Epithelial cell of proximal tubule (primary cell): ENCODE measurements around the gene ROBO2. TPM values are rescaled to one million over a fixed set of nuclear protein-coding genes. Genes with fewer than 3 reads are reported as not detected.

Experiments used
- DNase-seq: peaks from one replicate; pipeline ENCODE4 v3.0.0-alpha.2; 2011; ENCODE audit warnings: low read depth
- H3K4me3 ChIP-seq: 2 replicates; pipeline ENCODE4 v1.5.1; 2011; ENCODE audit warnings: low read depth, mild to moderate bottlenecking, low read length
- total RNA-seq: library from RNA; depleted of rRNA; stranded (reverse); fragments of >200 nt; gene quantifications from 2 replicates; pipeline ENCODE4 v1.2.3, GENCODE V29; 2015
- TF ChIP-seq, protein P1 (sequence below): conservative IDR thresholded peaks from 2 replicates; pipeline ENCODE4 v1.5.1; 2012; ENCODE audit warnings: low read depth, mild to moderate bottlenecking, low read length

The ROBO2 gene
- total RNA-seq, 1 donor from 2014 or later: 0.52 TPM

DNA sequence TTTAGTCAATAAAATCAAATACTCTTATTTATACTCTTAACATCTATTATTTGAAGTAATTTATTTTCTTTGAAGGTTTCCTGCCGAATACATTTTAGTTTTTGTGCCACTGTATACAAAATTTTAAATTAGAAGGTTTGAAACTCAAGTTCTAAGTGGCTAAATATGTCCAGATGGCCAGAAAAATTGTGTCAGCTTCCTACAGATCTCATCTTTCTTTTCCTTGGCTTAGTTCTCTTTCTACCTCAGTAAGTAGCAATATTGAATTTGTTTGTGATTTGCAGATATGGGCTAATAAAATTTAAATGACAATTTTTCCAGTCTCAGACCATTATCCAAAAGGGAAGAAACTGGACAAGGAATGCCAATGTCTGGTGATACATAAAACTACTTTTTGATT, 452.1 kb downstream of the ROBO2 start:
- TF ChIP-seq, protein P1, sequence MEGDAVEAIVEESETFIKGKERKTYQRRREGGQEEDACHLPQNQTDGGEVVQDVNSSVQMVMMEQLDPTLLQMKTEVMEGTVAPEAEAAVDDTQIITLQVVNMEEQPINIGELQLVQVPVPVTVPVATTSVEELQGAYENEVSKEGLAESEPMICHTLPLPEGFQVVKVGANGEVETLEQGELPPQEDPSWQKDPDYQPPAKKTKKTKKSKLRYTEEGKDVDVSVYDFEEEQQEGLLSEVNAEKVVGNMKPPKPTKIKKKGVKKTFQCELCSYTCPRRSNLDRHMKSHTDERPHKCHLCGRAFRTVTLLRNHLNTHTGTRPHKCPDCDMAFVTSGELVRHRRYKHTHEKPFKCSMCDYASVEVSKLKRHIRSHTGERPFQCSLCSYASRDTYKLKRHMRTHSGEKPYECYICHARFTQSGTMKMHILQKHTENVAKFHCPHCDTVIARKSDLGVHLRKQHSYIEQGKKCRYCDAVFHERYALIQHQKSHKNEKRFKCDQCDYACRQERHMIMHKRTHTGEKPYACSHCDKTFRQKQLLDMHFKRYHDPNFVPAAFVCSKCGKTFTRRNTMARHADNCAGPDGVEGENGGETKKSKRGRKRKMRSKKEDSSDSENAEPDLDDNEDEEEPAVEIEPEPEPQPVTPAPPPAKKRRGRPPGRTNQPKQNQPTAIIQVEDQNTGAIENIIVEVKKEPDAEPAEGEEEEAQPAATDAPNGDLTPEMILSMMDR: no peak
- no peak for DNase-seq
- H3K4me3 ChIP-seq: no peak overlapping the region

DNA sequence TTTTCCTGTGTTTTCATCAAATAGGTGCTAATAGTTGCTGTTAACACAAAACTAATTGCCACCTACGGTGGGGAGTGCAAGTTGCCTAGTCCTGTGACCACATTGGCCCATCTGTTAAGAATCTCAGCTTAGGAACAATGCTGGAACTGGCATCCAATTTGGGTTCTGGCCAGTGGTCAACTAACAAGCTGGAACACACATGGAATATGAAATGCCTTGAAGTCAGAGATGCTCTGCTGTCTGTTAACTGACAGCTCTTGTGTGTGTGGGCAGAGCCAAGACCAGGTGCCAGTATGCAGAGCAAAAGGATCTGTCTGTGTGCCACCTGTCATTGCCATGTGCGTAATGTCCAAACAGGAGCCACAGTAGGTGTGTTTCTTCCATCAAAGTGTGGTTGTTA, 460.8 kb downstream of the ROBO2 start:
- H3K4me3 ChIP-seq: no peak overlapping the region
- TF ChIP-seq, protein P1: no peak
- no peak for DNase-seq

DNA sequence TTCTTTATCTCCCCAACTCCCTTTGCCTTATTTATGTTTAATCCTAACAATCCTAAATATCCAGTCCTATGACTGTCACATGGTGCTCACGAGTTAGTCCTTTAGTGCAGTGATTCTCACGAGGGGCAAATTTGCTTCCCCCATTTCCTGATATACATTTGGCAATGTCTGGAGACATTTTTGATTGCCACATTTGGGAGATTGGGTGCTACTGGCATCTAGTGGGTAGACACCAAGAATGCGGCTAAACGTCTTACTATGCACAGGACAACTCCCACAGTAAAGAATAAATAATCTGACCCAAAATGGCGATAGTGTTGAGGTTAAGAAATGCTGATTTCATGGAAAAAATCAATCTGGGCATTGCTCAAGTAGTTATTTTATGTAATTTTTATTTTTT, 466.5 kb downstream of the ROBO2 start:
- no peak overlapping the region for H3K4me3 ChIP-seq
- TF ChIP-seq, protein P1: peak; percentile 51
- DNase-seq: no peak

DNA sequence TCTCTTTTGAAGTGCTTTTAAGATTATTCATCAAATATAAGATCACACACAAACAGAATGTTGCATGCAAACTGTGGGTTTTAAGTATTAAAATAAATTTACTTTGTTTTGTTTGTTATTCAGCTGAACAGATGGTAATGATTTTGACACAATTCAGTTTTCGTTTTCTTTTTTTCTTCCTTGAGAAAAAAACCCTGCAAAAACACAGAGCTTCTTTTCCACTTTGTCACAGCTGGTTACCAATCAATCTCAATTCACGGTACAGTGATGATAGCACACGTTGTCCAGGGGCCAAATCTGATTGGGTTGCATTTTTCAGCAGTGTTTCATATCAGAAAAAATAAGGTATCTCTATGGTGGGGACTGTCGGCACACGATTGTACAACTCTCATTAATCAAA, 473.6 kb downstream of the ROBO2 start:
- TF ChIP-seq, protein P1: no peak
- no peak overlapping the region for H3K4me3 ChIP-seq
- no peak for DNase-seq

DNA sequence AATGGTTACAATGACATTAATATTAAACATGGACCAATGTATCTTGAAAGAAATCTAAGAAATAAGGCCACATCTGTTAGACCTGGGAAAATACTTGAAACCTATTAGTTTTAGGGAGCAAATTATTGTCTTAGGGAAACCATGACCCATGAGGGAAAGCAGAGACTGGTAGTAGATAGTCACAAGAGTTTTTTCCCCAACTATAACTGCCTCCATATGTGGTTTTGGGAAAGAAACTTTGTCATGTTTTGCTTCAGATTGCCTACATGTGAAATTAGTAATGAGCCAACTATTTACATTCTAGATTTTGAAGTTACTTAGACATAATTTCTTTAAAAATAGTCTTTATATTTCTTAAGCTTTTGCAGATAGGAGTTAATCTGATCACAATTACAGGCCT, 474.9 kb downstream of the ROBO2 start:
- TF ChIP-seq, protein P1: no peak
- no peak for DNase-seq
- H3K4me3 ChIP-seq: no peak overlapping the region

DNA sequence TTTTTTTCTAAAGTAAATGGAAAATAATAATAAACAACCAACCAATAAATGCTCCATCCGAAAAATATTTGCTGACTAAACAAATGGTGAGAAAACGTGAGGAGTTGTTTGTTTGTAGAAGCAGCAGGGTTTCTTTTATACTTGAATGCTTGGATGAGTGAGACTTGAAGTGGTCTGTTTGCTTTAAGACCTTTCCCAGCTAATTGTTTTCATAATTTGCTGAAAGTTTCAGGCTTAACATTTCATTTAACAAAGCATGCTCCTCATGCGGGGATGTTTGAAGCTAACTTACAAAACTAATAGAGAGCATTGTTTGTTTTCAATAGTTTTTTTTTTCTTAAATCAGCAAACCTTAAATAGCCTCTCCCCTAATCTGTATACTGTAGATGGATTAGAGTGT, 484.6 kb downstream of the ROBO2 start:
- no peak overlapping the region for H3K4me3 ChIP-seq
- DNase-seq: no peak
- TF ChIP-seq, protein P1: no peak

DNA sequence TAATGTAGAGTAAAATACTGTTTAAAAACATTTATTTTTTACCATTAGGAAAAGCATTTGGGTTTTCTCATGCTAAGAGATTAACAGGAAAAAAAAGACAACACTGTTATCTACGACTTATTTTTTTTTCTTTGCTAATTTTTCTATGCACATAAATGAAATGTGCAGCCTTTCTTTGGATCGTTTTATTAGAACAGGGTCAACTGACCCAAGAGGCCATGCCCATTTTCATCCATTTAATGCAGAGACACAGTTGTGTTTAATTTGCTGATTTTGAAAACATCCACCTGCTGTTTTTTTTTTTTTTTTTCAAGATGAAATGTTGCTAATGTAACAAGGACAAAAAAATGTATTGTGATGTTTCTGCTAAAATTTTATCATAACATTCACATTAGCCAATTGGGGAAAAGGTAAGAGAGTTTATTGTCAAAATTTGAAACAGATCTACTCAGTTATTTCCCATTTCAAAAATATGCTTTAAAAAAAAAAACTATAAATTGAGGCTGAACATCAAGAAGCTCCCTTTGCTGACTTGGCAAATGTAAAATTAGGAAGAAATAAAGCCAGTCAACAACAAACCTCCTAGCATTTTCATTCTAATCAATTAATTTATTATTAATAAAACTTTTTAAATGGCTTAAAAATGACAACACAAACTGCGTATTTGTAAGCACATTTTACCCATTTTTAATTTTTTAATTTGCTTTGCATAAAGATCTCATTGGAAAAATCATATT, 485.2 kb downstream of the ROBO2 start:
- TF ChIP-seq, protein P1: no peak
- DNase-seq: no peak
- no peak overlapping the region for H3K4me3 ChIP-seq
